Mesenchymal stem cell (in vitro differentiated cells and primary cell): ENCODE measurements around the gene TNPO2.

Experiments used
- DNase-seq: peaks from one replicate; pipeline ENCODE4 v3.0.0-alpha.2; 2013
- H2AFZ ChIP-seq: one replicate; pipeline ENCODE4 v1.6.1; 2013; ENCODE audit warnings: low read depth, mild to moderate bottlenecking, control low read depth, inconsistent platforms, low read length, moderate library complexity
- H2AK5ac ChIP-seq: 2 replicates; pipeline ENCODE4 v1.6.1; 2013; ENCODE audit warnings: low read length, moderate library complexity, mild to moderate bottlenecking, inconsistent platforms; ENCODE audit not compliant: severe bottlenecking
- H2BK120ac ChIP-seq: one replicate; pipeline ENCODE4 v1.6.1; 2013; ENCODE audit warnings: low read depth, mild to moderate bottlenecking, inconsistent platforms, low read length, moderate library complexity
- H2BK12ac ChIP-seq, 2 experiments: one replicate each; pipeline ENCODE4 v1.6.1; 2013; ENCODE audit warnings: inconsistent platforms in 2 of 2, low read length in 2 of 2, mild to moderate bottlenecking in 2 of 2, moderate library complexity in 2 of 2, control low read depth in 1 of 2
- H2BK15ac ChIP-seq: one replicate; pipeline ENCODE4 v1.6.1; 2013; ENCODE audit warnings: mild to moderate bottlenecking, low read depth, inconsistent platforms; ENCODE audit not compliant: poor library complexity, severe bottlenecking
- H2BK5ac ChIP-seq: 2 replicates; pipeline ENCODE4 v1.6.1; 2013; ENCODE audit warnings: low read depth, mild to moderate bottlenecking, low read length, control low read depth, inconsistent platforms; ENCODE audit not compliant: poor library complexity, severe bottlenecking
- H3K14ac ChIP-seq, 2 experiments: one replicate each; pipeline ENCODE4 v1.6.1; 2013; ENCODE audit warnings: inconsistent platforms in 2 of 2, low read length in 2 of 2, control low read depth in 1 of 2, mild to moderate bottlenecking in 1 of 2, moderate library complexity in 1 of 2
- H3K18ac ChIP-seq, 2 experiments: one replicate each; pipeline ENCODE4 v1.6.1; 2013; ENCODE audit warnings: inconsistent platforms in 2 of 2, low read length in 2 of 2, control low read depth in 1 of 2, low read depth in 1 of 2, mild to moderate bottlenecking in 1 of 2
- H3K23ac ChIP-seq, 2 experiments: one replicate each; pipeline ENCODE4 v1.6.1; 2013; ENCODE audit warnings: inconsistent platforms in 2 of 2, low read length in 2 of 2, mild to moderate bottlenecking in 2 of 2, moderate library complexity in 2 of 2, control low read depth in 1 of 2
- H3K27ac ChIP-seq: 2 replicates; pipeline ENCODE4 v1.5.1; 2013; ENCODE audit warnings: mild to moderate bottlenecking, moderate library complexity, low read length, control low read depth, inconsistent platforms; ENCODE audit not compliant: poor library complexity, severe bottlenecking
- H3K27me3 ChIP-seq, 2 experiments: 2 replicates each; pipeline versions ENCODE4 v1.6.1 to v1.7.0; 2013; ENCODE audit warnings: low read length in 2 of 2, mild to moderate bottlenecking in 2 of 2, moderate library complexity in 2 of 2, control low read depth in 1 of 2, inconsistent platforms in 1 of 2; ENCODE audit not compliant: control insufficient read depth in 1 of 2, insufficient read depth in 1 of 2
- H3K36me3 ChIP-seq, 2 experiments: 2 replicates each; pipeline versions ENCODE4 v1.6.1 to v1.7.0; 2013; ENCODE audit warnings: low read length in 2 of 2, control low read depth in 1 of 2, inconsistent platforms in 1 of 2, low read depth in 1 of 2, mild to moderate bottlenecking in 1 of 2; ENCODE audit not compliant: insufficient read depth in 2 of 2, control insufficient read depth in 1 of 2
- H3K4ac ChIP-seq, 2 experiments: one replicate each; pipeline ENCODE4 v1.6.1; 2013; ENCODE audit warnings: inconsistent platforms in 2 of 2, low read length in 2 of 2, mild to moderate bottlenecking in 2 of 2, moderate library complexity in 2 of 2, control low read depth in 1 of 2, low read depth in 1 of 2
- H3K4me1 ChIP-seq: 2 replicates; pipeline ENCODE4 v1.6.1; 2013; ENCODE audit warnings: low read depth, low read length, control low read depth; ENCODE audit not compliant: control insufficient read depth, insufficient read depth
- H3K4me2 ChIP-seq: 2 replicates; pipeline ENCODE4 v1.6.1; 2013; ENCODE audit warnings: low read length, mild to moderate bottlenecking, inconsistent platforms; ENCODE audit not compliant: poor library complexity, severe bottlenecking
- H3K4me3 ChIP-seq, 2 experiments: 2 replicates each; pipeline versions ENCODE4 v1.5.1 to v1.7.0; 2013; ENCODE audit warnings: low read length in 2 of 2, mild to moderate bottlenecking in 2 of 2, control low read depth in 1 of 2, low read depth in 1 of 2; ENCODE audit not compliant: insufficient read depth in 1 of 2
- H3K79me1 ChIP-seq: replicated peaks from 2 replicates; pipeline ENCODE4 v1.6.1; 2013; ENCODE audit warnings: mild to moderate bottlenecking, control low read depth, low read length, inconsistent platforms; ENCODE audit not compliant: poor library complexity, severe bottlenecking
- H3K9ac ChIP-seq: 2 replicates; pipeline ENCODE4 v1.7.0; 2013; ENCODE audit warnings: mild to moderate bottlenecking, low read length, moderate library complexity
- H3K9me3 ChIP-seq: 2 replicates; pipeline ENCODE4 v1.7.0; 2013; ENCODE audit warnings: mild to moderate bottlenecking, low read length; ENCODE audit not compliant: control insufficient read depth
- H4K8ac ChIP-seq: one replicate; pipeline ENCODE4 v1.6.1; 2013; ENCODE audit warnings: inconsistent platforms, mild to moderate bottlenecking, low read length, moderate library complexity
- H4K91ac ChIP-seq: one replicate; pipeline ENCODE4 v1.6.1; 2013; ENCODE audit warnings: mild to moderate bottlenecking, low read length, inconsistent platforms
- WGBS: methylation state at CpG from one replicate; pipeline ENCODE4 v1.1.7; 2013; ENCODE audit warnings: mixed read lengths; 5-methylcytosine and 5-hydroxymethylcytosine counted together

TNPO2 gene

DNA sequence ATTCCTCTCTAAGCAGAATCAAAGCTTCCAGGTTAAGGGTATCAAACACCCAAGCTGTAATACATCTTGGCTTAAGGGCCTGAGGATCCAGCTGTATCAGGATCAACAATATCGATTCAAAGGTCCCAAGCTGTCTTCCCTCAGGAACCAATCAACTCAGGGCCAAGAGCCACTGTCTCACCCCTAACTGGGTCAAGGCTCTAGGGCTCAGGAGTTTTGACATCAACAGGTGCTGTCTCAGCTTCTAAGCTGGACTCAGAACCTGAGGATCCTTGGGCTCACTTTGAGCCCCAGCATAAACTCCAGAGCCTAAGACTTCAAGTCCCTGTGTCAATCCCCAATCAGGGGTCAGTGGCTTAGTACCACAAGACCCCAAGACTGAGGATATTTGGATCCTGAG, 28.2 kb downstream of the TNPO2 start:
- Histone ChIP-seq H3K27ac (no peak overlapping the region), H4K91ac (no peak overlapping the region), H2AK5ac (no peak overlapping the region), H2BK12ac (no peak overlapping the region), H2BK5ac (no peak overlapping the region), H3K27me3 (no peaks in the 10 kb centered on the region), H2BK15ac (no peak overlapping the region), H3K23ac (no peak overlapping the region), H3K4me3 (peak overlapping the region; percentile 84 to 97), H3K4ac (no peak overlapping the region), H3K4me1 (peaks cover 17% of the 10 kb centered on the region), H2AFZ (no peak overlapping the region), H3K4me2 (peak overlapping the region; percentile 96), H3K36me3 (peaks cover 44 to 47% of the 10 kb centered on the region in 2 experiments), H4K8ac (peak overlapping the region; percentile 80), H3K18ac (no peak overlapping the region), H3K9me3 (no peaks in the 10 kb centered on the region), H3K14ac (no peak overlapping the region), H3K79me1 (peaks cover 30% of the 10 kb centered on the region), H2BK120ac (no peak overlapping the region), H3K9ac (peak overlapping the region; percentile 91)
- 100% methylated on average over 1 of the region's 1 CpG for WGBS
- DNase-seq, result no peak

DNA sequence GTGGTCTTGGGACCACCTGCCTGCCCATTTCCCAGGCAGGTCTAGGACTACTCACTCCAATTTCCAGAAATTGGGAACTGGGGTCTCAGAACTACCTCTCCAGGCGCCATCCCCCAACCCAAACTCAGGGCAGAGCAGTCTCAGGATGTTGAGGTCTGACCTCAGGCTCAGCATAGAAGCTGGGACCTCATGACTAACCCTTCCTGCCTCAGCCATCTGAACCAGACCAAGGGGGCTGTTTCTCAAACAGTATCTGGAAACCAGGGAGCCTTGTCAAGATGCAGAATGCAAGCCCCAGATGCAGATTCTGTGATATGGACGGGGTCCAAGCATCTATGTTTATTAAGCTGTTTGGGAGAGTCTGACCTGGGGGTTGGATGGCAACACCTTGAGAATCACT, 28.6 kb downstream of the TNPO2 start:
- 95% methylated on average over 2 of the region's 2 CpGs for WGBS
- Histone ChIP-seq H3K18ac (no peak overlapping the region), H3K4ac (no peak overlapping the region), H3K36me3 (peaks cover 41 to 43% of the 10 kb centered on the region in 2 experiments), H3K4me3 (peak overlapping the region in 1 of 2 experiments; percentile 97), H3K4me2 (no peak overlapping the region), H3K27me3 (no peaks in the 10 kb centered on the region), H3K23ac (no peak overlapping the region), H3K9ac (peak overlapping the region; percentile 91), H2BK120ac (no peak overlapping the region), H3K27ac (no peak overlapping the region), H4K8ac (no peak overlapping the region), H3K4me1 (peaks cover 17% of the 10 kb centered on the region), H2BK5ac (no peak overlapping the region), H3K79me1 (peaks cover 33% of the 10 kb centered on the region), H3K14ac (no peak overlapping the region), H2AFZ (no peak overlapping the region), H4K91ac (no peak overlapping the region), H2BK15ac (no peak overlapping the region), H2BK12ac (no peak overlapping the region), H3K9me3 (no peaks in the 10 kb centered on the region), H2AK5ac (no peak overlapping the region)
- DNase-seq, result no peak

DNA sequence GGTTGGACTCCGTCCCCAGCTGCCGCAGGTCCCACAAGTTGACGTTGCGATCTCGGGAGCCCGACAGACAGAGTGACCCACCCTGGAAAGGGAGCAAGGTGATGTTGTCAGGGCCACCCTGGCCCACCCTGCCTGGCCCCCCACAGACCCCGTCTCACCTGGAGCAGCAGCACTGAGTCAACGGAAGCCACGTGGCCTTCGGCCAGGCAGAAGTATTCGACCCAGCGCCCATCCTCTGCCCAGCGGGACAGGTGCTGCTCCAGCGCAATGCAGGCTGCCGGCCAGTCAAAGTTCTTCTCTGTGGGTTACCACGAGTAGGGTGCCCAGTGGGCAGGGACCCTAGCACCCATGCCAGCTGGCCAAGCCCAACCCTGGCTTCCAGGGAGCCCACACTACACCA, 29.1 kb downstream of the TNPO2 start:
- Histone ChIP-seq H3K4me3 (no peak overlapping the region), H2AK5ac (no peak overlapping the region), H3K18ac (no peak overlapping the region), H4K8ac (no peak overlapping the region), H2BK5ac (no peak overlapping the region), H3K27me3 (no peaks in the 10 kb centered on the region), H4K91ac (no peak overlapping the region), H3K9me3 (no peaks in the 10 kb centered on the region), H2BK12ac (no peak overlapping the region), H3K23ac (no peak overlapping the region), H3K4me1 (peaks cover 17% of the 10 kb centered on the region), H3K27ac (no peak overlapping the region), H2AFZ (no peak overlapping the region), H3K4me2 (no peak overlapping the region), H3K36me3 (peaks cover 36 to 42% of the 10 kb centered on the region in 2 experiments), H2BK15ac (no peak overlapping the region), H2BK120ac (no peak overlapping the region), H3K9ac (no peak overlapping the region), H3K79me1 (peaks cover 31% of the 10 kb centered on the region), H3K4ac (no peak overlapping the region), H3K14ac (no peak overlapping the region)
- no peak for DNase-seq
- 95% methylated on average over 16 of the region's 16 CpGs for WGBS

DNA sequence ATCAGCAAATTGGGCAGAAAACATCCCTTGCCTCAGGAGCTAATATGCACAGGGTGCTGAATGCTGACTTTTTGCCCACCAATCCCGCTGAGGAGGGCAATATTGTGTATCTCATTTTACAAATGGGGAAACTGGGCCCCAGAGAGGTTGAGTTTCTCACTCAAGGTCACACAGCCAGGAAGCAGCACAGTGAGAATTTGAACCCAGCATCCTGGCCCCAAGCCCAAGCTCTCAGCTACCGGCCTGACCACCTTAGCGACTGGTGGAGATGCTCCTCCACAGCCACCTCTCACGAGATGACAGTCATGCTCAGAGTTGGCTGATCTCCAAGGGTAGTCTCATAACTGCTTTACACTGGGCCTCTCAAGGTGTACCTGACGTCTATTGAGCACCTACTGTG, 30.8 kb downstream of the TNPO2 start:
- Histone ChIP-seq H4K8ac (no peak overlapping the region), H2BK120ac (no peak overlapping the region), H2BK15ac (no peak overlapping the region), H3K9me3 (no peaks in the 10 kb centered on the region), H2AK5ac (no peak overlapping the region), H2BK5ac (no peak overlapping the region), H3K18ac (no peak overlapping the region), H3K27ac (no peak overlapping the region), H3K27me3 (no peaks in the 10 kb centered on the region), H3K23ac (no peak overlapping the region), H3K4ac (no peak overlapping the region), H3K36me3 (peaks cover 34 to 45% of the 10 kb centered on the region in 2 experiments), H3K79me1 (peaks cover 26% of the 10 kb centered on the region), H3K4me2 (no peak overlapping the region), H3K9ac (no peak overlapping the region), H2AFZ (no peak overlapping the region), H4K91ac (no peak overlapping the region), H2BK12ac (no peak overlapping the region), H3K4me3 (no peak overlapping the region), H3K4me1 (peaks cover 17% of the 10 kb centered on the region), H3K14ac (no peak overlapping the region)
- WGBS, result 88% methylated on average over 5 of the region's 5 CpGs
- no peak for DNase-seq
